CD14-positive monocyte (primary cell): ENCODE results near the gene UTP4. TPM values are rescaled to one million over a fixed set of nuclear protein-coding genes. Genes with fewer than 3 reads are reported as not detected.

Source experiments
- DNase-seq, 3 donors: peaks; one replicate each; pipeline ENCODE4 v3.0.0-alpha.2; 2011 to 2022
- H2AFZ ChIP-seq: 2 replicates; pipeline ENCODE4 v1.6.0; 2012; ENCODE audit warnings: mild to moderate bottlenecking, low read depth, low read length, inconsistent platforms; ENCODE audit not compliant: insufficient read depth, poor library complexity, severe bottlenecking
- H3K27ac ChIP-seq, 2 donors: 1 replicate in 1 of 2; 2 replicates in 1 of 2; pipeline ENCODE4 v1.5.1; 2012 to 2013; ENCODE audit warnings: low read length in 2 of 2, control low read depth in 1 of 2, inconsistent platforms in 1 of 2, low read depth in 1 of 2, mild to moderate bottlenecking in 1 of 2
- H3K27me3 ChIP-seq, 2 donors: one replicate each; pipeline versions ENCODE4 v1.6.0 to v1.6.1; 2011 to 2013; ENCODE audit warnings: low read length in 2 of 2; ENCODE audit not compliant: control insufficient read depth in 2 of 2, insufficient read depth in 2 of 2
- H3K36me3 ChIP-seq, 2 donors: replicated peaks in 1 of 2; 1 replicate in 1 of 2; 2 replicates in 1 of 2; pipeline versions ENCODE4 v1.5.1 to v1.6.1; 2012 to 2013; ENCODE audit warnings: low read length in 2 of 2, control low read depth in 1 of 2, inconsistent platforms in 1 of 2, mild to moderate bottlenecking in 1 of 2; ENCODE audit not compliant: insufficient read depth in 2 of 2, control insufficient read depth in 1 of 2
- H3K4me1 ChIP-seq, 2 donors: 1 replicate in 1 of 2; 2 replicates in 1 of 2; pipeline versions ENCODE4 v1.5.1 to v1.6.1; 2012 to 2013; ENCODE audit warnings: low read length in 2 of 2, control low read depth in 1 of 2, inconsistent platforms in 1 of 2, mild to moderate bottlenecking in 1 of 2, moderate library complexity in 1 of 2; ENCODE audit not compliant: insufficient read depth in 2 of 2, control insufficient read depth in 1 of 2
- H3K4me2 ChIP-seq: replicated peaks from 2 replicates; pipeline ENCODE3; 2012; ENCODE audit warnings: low read length, moderate library complexity, mild to moderate bottlenecking; ENCODE audit not compliant: poor library complexity, severe bottlenecking; ENCODE audit errors: extremely low read depth
- H3K4me3 ChIP-seq, 3 experiments: fragments of 200-600 bp in 1 of 3; sonication (generic) in 1 of 3; replicated peaks in 1 of 3; 1 replicate in 2 of 3; 2 replicates in 1 of 3; pipeline ENCODE4 v1.5.1; 2011 to 2013; ENCODE audit warnings: low read length in 3 of 3, mild to moderate bottlenecking in 3 of 3, control low read depth in 2 of 3, low read depth in 2 of 3, inconsistent platforms in 1 of 3, moderate library complexity in 1 of 3
- H3K79me2 ChIP-seq: 2 replicates; pipeline ENCODE4 v1.6.0; 2012; ENCODE audit warnings: mild to moderate bottlenecking, control low read depth, inconsistent platforms, low read length, moderate library complexity; ENCODE audit not compliant: insufficient read depth
- H3K9ac ChIP-seq: 2 replicates; pipeline ENCODE4 v1.6.0; 2017; ENCODE audit warnings: low read length, mild to moderate bottlenecking; ENCODE audit not compliant: insufficient read depth, poor library complexity, severe bottlenecking
- H3K9me3 ChIP-seq, 2 donors: replicated peaks in 1 of 2; 1 replicate in 1 of 2; 2 replicates in 1 of 2; pipeline versions ENCODE4 v1.5.1 to v1.6.1; 2012 to 2013; ENCODE audit warnings: low read length in 2 of 2, control low read depth in 1 of 2; ENCODE audit not compliant: control insufficient read depth in 1 of 2, insufficient read depth in 1 of 2
- H4K20me1 ChIP-seq: 2 replicates; pipeline ENCODE4 v1.6.0; 2012; ENCODE audit warnings: mild to moderate bottlenecking, low read length, control low read depth, moderate library complexity; ENCODE audit not compliant: insufficient read depth
- H3K27ac Mint-ChIP-seq, 7 donors: one replicate each; pipeline ENCODE4 v1.8.0; 2020; ENCODE audit warnings: mild to moderate bottlenecking in 7 of 7, mixed read lengths in 7 of 7, moderate library complexity in 6 of 7, inconsistent platforms in 2 of 7
- H3K27me3 Mint-ChIP-seq, 3 donors: one replicate each; pipeline ENCODE4 v1.8.0; 2021 to 2022; ENCODE audit warnings: low read depth in 3 of 3, mild to moderate bottlenecking in 3 of 3, mixed read lengths in 3 of 3, moderate library complexity in 3 of 3, inconsistent platforms in 1 of 3
- H3K36me3 Mint-ChIP-seq, 2 donors: one replicate each; pipeline ENCODE4 v1.8.0; 2020; ENCODE audit warnings: mixed read lengths in 2 of 2, inconsistent platforms in 1 of 2, mild to moderate bottlenecking in 1 of 2
- H3K4me1 Mint-ChIP-seq: one replicate; pipeline ENCODE4 v1.8.0; 2020; ENCODE audit warnings: mild to moderate bottlenecking, mixed read lengths
- H3K4me3 Mint-ChIP-seq, 2 donors: one replicate each; pipeline ENCODE4 v1.8.0; 2020; ENCODE audit warnings: mild to moderate bottlenecking in 2 of 2, mixed read lengths in 2 of 2, moderate library complexity in 1 of 2
- H3K9me3 Mint-ChIP-seq, 7 donors: one replicate each; pipeline ENCODE4 v1.8.0; 2020 to 2022; ENCODE audit warnings: mixed read lengths in 7 of 7, mild to moderate bottlenecking in 6 of 7, moderate library complexity in 6 of 7, inconsistent platforms in 2 of 7
- WGBS: methylation state at CpG from one replicate; pipeline ENCODE4 v1.1.5; 2013; ENCODE audit warnings: missing lambda C conversion rate; ENCODE audit not compliant: insufficient coverage; 5-methylcytosine and 5-hydroxymethylcytosine counted together
- intact Hi-C, 2 donors: fragments of 100-400 bp; cut with micrococcal nuclease; formaldehyde crosslinking; loops; one replicate each; pipeline versions ENCODE4 v1.15.0 to v1.15.1; 2023
- polyA plus RNA-seq, 3 donors: library from polyadenylated mRNA; depleted of rRNA in 1 of 3; unstranded in 2 of 3; stranded (reverse) in 1 of 3; fragments of 300-500 nt in 2 of 3; fragments of >200 nt in 1 of 3; fragmentation: Illumina TruSeq in 2 of 3; gene quantifications; 1 replicate in 2 of 3; 2 replicates in 1 of 3; pipeline ENCODE4 v1.2.3, GENCODE V29; 2012 to 2021
- TF ChIP-seq, protein P1 (sequence below): fragments of 200-600 bp; IDR thresholded peaks from one replicate; pipeline ENCODE4 v1.8.0; 2022; ENCODE audit warnings: antibody characterized with exemption, mild to moderate bottlenecking

UTP4 gene
- polyA plus RNA-seq, 3 donors: 15.3 to 27.8 (median 19.6) TPM

DNA sequence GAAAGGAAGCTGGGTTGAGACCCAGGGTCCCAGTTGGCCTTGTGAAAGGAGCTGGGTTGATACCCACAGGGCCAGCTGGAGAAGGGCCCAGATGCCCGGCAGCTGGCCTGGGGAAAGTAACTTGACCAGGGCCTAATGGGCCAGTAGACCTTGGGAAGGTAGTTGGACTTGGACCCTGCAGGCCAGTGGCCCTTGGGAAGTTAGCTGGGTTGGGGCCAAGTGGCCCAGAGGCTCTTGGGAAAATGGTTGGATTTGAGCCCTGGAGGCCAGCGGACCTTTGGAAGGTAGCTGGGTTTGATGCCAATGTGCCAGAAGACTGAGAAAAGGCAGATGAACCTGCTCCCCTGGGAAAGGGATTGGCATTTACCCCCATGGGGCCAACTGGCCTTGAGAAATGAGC, 13.5 kb upstream of the UTP4 start:
- peaks cover 10% of the 10 kb centered on the region for H3K79me2 ChIP-seq
- Mint-ChIP-seq H3K27me3 (peaks cover 0 to 1% (median 0%) of the 10 kb centered on the region in 3 donors), H3K27ac (no peak overlapping the region), H3K9me3 (peaks cover 0 to 2% (median 0%) of the 10 kb centered on the region in 7 donors), H3K4me1 (peaks cover 3% of the 10 kb centered on the region), H3K36me3 (peaks cover 51 to 81% of the 10 kb centered on the region in 2 donors), H3K4me3 (no peak overlapping the region)
- no peak overlapping the region for H3K27ac ChIP-seq
- H3K4me1 ChIP-seq: no peaks in the 10 kb centered on the region
- H3K4me3 ChIP-seq: no peak overlapping the region
- H3K9me3 ChIP-seq: no peaks in the 10 kb centered on the region
- no peak for DNase-seq
- no peak overlapping the region for H3K4me2 ChIP-seq
- WGBS: 95% methylated on average over 2 of the region's 2 CpGs
- TF ChIP-seq, protein P1, sequence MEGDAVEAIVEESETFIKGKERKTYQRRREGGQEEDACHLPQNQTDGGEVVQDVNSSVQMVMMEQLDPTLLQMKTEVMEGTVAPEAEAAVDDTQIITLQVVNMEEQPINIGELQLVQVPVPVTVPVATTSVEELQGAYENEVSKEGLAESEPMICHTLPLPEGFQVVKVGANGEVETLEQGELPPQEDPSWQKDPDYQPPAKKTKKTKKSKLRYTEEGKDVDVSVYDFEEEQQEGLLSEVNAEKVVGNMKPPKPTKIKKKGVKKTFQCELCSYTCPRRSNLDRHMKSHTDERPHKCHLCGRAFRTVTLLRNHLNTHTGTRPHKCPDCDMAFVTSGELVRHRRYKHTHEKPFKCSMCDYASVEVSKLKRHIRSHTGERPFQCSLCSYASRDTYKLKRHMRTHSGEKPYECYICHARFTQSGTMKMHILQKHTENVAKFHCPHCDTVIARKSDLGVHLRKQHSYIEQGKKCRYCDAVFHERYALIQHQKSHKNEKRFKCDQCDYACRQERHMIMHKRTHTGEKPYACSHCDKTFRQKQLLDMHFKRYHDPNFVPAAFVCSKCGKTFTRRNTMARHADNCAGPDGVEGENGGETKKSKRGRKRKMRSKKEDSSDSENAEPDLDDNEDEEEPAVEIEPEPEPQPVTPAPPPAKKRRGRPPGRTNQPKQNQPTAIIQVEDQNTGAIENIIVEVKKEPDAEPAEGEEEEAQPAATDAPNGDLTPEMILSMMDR: no peak
- H3K36me3 ChIP-seq: peaks cover 53 to 75% of the 10 kb centered on the region in 2 donors
- H3K9ac ChIP-seq: no peak overlapping the region
- intact Hi-C loops: no loop called here
- no peak overlapping the region for H2AFZ ChIP-seq
- no peaks in the 10 kb centered on the region for H3K27me3 ChIP-seq
- peaks cover 91% of the 10 kb centered on the region for H4K20me1 ChIP-seq

- Histone ChIP-seq H3K4me2 (no peak overlapping the region), H3K27me3 (no peaks in the 10 kb centered on the region), H3K79me2 (peaks cover 15% of the 10 kb centered on the region), H3K4me1 (no peaks in the 10 kb centered on the region), H3K9me3 (no peaks in the 10 kb centered on the region), H2AFZ (no peak overlapping the region), H3K36me3 (peaks cover 50 to 72% of the 10 kb centered on the region in 2 donors), H3K27ac (no peak overlapping the region), H3K9ac (no peak overlapping the region), H3K4me3 (no peak overlapping the region), H4K20me1 (peaks cover 91% of the 10 kb centered on the region)
- Mint-ChIP-seq H3K27me3 (peaks cover 0 to 1% (median 0%) of the 10 kb centered on the region in 3 donors), H3K9me3 (peaks cover 0 to 2% (median 0%) of the 10 kb centered on the region in 7 donors), H3K36me3 (peaks cover 47 to 76% of the 10 kb centered on the region in 2 donors), H3K27ac (no peak overlapping the region), H3K4me3 (no peak overlapping the region), H3K4me1 (peaks cover 3% of the 10 kb centered on the region)
- WGBS: 100% methylated on average over 2 of the region's 2 CpGs
- TF ChIP-seq, protein P1: no peak
- intact Hi-C loops: no loop called here
- no peak for DNase-seq
Measured at GRCh38 chr16:69119536-69119935, 12.9 kb upstream of the UTP4 start.
